Measurements from ENCODE around the gene ZNF433. TPM values are rescaled to one million over a fixed set of nuclear protein-coding genes. Genes with fewer than 3 reads are reported as not detected.
A peak's percentile ranks its signal among the peaks of the same experiment; 100 is the strongest.
"Not testable (repeated sequence)": the region's sequence is repeated elsewhere in the genome, so short reads cannot be mapped to it uniquely, and the experiment has no call there.

Gene ZNF433
- total and polyA plus RNA-seq, 10 of the 15 experiments (the other 5 are each of a cell fraction or from before 2014, with no cell fraction given), result 0.79 to 2.9 (median 1.7) TPM

DNA sequence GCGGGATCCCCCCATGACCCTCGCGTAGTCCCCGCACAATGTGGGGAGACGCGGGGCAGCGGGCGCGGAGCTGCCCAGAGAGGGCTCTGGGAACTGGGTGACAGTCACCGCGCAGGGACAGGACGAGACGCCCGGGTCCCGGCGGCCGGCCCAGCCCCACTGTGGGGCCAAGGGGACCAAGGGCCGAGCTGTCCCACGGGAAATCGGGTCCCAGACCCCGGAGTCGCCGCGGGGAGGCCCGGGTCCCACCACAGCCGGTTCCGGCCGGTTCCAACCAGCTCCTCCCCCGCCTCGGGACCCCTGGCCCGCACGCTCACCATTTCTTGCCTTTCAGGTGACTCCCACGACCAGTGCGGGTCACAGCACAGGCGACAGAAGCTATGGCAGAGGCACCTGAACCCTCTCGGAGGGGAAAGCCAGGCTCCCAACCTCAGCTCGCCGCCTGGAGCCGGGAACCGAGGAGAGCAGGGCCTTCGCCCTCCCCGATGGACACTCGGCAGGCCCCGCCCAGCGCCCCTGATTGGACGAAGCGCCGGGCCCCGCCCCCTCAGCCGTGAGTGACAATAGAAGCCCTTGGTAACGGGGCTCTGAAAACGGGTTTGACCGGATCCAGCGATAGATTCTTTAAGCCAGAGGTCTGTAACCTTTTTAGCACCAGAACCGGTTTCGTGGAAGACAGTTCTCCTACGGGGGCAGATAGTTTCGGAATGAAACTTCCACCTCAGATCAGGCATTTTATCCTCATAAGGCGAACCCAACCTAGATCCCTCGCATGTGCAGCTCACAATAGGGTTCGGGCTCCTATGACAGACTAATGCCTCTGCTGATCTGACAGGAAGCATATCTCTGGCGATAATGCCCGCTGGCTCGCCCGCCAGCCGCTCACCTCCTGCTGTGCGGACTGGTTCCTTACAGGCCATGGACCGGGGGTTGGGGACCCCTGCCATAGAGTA lies at the start of gene ZNF433 (continued):
- TF ChIP-seq, protein P1, sequence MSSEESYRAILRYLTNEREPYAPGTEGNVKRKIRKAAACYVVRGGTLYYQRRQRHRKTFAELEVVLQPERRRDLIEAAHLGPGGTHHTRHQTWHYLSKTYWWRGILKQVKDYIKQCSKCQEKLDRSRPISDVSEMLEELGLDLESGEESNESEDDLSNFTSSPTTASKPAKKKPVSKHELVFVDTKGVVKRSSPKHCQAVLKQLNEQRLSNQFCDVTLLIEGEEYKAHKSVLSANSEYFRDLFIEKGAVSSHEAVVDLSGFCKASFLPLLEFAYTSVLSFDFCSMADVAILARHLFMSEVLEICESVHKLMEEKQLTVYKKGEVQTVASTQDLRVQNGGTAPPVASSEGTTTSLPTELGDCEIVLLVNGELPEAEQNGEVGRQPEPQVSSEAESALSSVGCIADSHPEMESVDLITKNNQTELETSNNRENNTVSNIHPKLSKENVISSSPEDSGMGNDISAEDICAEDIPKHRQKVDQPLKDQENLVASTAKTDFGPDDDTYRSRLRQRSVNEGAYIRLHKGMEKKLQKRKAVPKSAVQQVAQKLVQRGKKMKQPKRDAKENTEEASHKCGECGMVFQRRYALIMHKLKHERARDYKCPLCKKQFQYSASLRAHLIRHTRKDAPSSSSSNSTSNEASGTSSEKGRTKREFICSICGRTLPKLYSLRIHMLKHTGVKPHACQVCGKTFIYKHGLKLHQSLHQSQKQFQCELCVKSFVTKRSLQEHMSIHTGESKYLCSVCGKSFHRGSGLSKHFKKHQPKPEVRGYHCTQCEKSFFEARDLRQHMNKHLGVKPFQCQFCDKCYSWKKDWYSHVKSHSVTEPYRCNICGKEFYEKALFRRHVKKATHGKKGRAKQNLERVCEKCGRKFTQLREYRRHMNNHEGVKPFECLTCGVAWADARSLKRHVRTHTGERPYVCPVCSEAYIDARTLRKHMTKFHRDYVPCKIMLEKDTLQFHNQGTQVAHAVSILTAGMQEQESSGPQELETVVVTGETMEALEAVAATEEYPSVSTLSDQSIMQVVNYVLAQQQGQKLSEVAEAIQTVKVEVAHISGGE (CRISPR knock-in tag; IDR thresholded peaks at IDR 0.05), result 0 out of 2 replicates have a peak, but pooled peaks have one; percentile 46
- TF ChIP-seq, protein P2, sequence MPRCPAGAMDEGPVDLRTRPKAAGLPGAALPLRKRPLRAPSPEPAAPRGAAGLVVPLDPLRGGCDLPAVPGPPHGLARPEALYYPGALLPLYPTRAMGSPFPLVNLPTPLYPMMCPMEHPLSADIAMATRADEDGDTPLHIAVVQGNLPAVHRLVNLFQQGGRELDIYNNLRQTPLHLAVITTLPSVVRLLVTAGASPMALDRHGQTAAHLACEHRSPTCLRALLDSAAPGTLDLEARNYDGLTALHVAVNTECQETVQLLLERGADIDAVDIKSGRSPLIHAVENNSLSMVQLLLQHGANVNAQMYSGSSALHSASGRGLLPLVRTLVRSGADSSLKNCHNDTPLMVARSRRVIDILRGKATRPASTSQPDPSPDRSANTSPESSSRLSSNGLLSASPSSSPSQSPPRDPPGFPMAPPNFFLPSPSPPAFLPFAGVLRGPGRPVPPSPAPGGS (IDR thresholded peaks at IDR 0.05; ENCODE audit: borderline replicate concordance, insufficient read depth, low read depth, low read length, poor library complexity, severe bottlenecking), result peak; percentile 9
- TF ChIP-seq NFYB (IDR thresholded peaks at IDR 0.05; ENCODE audit: insufficient read depth, low read depth, low read length) (peak; percentile 86), FOXK2 (IDR thresholded peaks at IDR 0.05) (no peak), CREM (IDR thresholded peaks at IDR 0.05; ENCODE audit: low read depth) (0 out of 2 replicates have a peak, but pooled peaks have one; percentile 19), EED (IDR thresholded peaks at IDR 0.05; ENCODE audit: low read depth) (0 out of 2 replicates have a peak, but pooled peaks have one; percentile 10)
- TF ChIP-seq, protein P3, sequence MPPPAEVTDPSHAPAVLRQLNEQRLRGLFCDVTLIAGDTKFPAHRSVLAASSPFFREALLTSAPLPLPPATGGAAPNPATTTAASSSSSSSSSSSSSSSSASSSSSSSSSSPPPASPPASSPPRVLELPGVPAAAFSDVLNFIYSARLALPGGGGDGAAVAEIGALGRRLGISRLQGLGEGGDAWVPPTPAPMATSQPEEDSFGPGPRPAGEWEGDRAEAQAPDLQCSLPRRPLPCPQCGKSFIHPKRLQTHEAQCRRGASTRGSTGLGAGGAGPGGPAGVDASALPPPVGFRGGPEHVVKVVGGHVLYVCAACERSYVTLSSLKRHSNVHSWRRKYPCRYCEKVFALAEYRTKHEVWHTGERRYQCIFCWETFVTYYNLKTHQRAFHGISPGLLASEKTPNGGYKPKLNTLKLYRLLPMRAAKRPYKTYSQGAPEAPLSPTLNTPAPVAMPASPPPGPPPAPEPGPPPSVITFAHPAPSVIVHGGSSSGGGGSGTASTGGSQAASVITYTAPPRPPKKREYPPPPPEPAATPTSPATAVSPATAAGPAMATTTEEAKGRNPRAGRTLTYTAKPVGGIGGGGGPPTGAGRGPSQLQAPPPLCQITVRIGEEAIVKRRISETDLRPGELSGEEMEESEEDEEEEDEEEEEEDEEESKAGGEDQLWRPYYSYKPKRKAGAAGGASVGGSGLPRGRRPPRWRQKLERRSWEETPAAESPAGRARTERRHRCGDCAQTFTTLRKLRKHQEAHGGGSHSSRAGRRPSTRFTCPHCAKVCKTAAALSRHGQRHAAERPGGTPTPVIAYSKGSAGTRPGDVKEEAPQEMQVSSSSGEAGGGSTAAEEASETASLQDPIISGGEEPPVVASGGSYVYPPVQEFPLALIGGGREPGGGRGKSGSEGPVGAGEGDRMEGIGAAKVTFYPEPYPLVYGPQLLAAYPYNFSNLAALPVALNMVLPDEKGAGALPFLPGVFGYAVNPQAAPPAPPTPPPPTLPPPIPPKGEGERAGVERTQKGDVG (CRISPR knock-in tag; IDR thresholded peaks at IDR 0.05), result no peak

DNA sequence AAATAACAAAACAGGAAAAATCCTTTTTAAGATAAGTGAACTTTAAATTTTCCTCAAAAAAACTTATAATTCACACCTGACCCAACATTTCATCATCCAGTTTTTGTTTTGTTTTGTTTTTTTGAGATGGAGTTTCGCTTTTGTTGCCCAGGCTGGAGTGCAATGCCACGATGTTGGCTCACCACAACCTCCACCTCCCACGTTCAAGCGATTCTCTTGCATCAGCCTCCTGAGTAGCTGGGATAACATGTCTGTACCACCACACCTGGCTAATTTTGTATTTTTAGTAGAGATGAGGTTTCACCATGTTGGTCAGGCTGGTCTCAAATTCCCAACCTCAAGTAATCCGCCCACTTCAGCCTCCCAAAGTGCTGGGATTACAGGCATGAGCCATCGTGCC lies 47.9 kb upstream of the ZNF433 start:
- BruUV-seq (replicated peaks); RAD21 ChIA-PET (ENCODE audit: unreplicated experiment); H3K4me1 ChIP-seq (ENCODE audit: control insufficient read depth, insufficient read depth, low read length); H4K20me1 ChIP-seq (ENCODE audit: control insufficient read depth, insufficient read depth); H2AFZ ChIP-seq (ENCODE audit: control insufficient read depth, low read depth, low read length); H3K9ac ChIP-seq (ENCODE audit: control insufficient read depth, insufficient read depth, low read length); intact Hi-C loops (cut with micrococcal nuclease; ENCODE audit: unreplicated experiment); in situ Hi-C loops (cut with MboI); H3K4me2 ChIP-seq (ENCODE audit: control insufficient read depth, insufficient read depth); FAIRE-seq; DNase-seq (ENCODE audit: low read depth, low spot score); H3K4me3 ChIP-seq; H3K27me3 ChIP-seq (replicated peaks in 1 of 2; ENCODE audit: control insufficient read depth in 2 of 2, insufficient read depth in 2 of 2, low read length in 1 of 2); H3K36me3 ChIP-seq (ENCODE audit: control insufficient read depth in 2 of 2, insufficient read depth in 2 of 2, low read length in 1 of 2); H3K27ac ChIP-seq (ENCODE audit: control insufficient read depth, insufficient read depth); POLR2A ChIA-PET; H3K79me2 ChIP-seq (ENCODE audit: control insufficient read depth, insufficient read depth, low read length); SMC1A ChIA-PET (ENCODE audit: uncharacterized antibody, unreplicated experiment); ATAC-seq: not testable (repeated sequence)
- CTCF ChIA-PET, result interaction anchor here (0.7 kb wide), 1 partner anchor 21 kb away, joined by 3 read pairs; no protein-coding TSS in a partner anchor
- peaks cover 12% of the 10 kb centered on the region; the same call in 2 of the 3 replicates for H3K9me3 ChIP-seq (replicated peaks; ENCODE audit: control insufficient read depth, insufficient read depth, low read length)
- 82% methylated on average over 6 of the region's 6 CpGs for WGBS (ENCODE audit: insufficient coverage, insufficient replicate concordance, low lambda C conversion rate, missing lambda C conversion rate)

Measured in GM12878 (cell line).